Left lung (tissue), 10 donors: ENCODE measurements around the gene TCP10L. TPM values are rescaled to one million over a fixed set of nuclear protein-coding genes. Genes with fewer than 3 reads are reported as not detected.
A peak's percentile ranks its signal among the peaks of the same experiment; 100 is the strongest.
"Not testable (repeated sequence)": the region's sequence is repeated elsewhere in the genome, so short reads cannot be mapped to it uniquely, and the experiment has no call there.

Source experiments
- ATAC-seq: fragments of 200-7000 bp; cut with Tn5 transposase; one replicate; pipeline ENCODE4 v1.9.1; 2020; ENCODE audit warnings: moderate library complexity
- DNase-seq, 4 donors: peaks; one replicate each; pipeline ENCODE4 v3.0.0-alpha.2; 2013 to 2020
- H3K27ac ChIP-seq, 2 donors: fragments of 200-600 bp; sonication (generic) in 1 of 2; one replicate each; pipeline versions ENCODE4 v1.5.0 to v1.8.0; 2020 to 2021
- H3K27me3 ChIP-seq, 2 donors: fragments of 200-600 bp; sonication (generic) in 1 of 2; one replicate each; pipeline versions ENCODE4 v1.5.0 to v1.8.0; 2020 to 2021
- H3K36me3 ChIP-seq, 2 donors: fragments of 200-600 bp; sonication (generic) in 1 of 2; one replicate each; pipeline versions ENCODE4 v1.5.0 to v1.8.0; 2020 to 2021
- H3K4me1 ChIP-seq, 2 donors: fragments of 200-600 bp; one replicate each; pipeline ENCODE4 v1.8.0; 2021
- H3K4me3 ChIP-seq, 2 donors: fragments of 200-600 bp; sonication (generic) in 1 of 2; one replicate each; pipeline versions ENCODE4 v1.5.0 to v1.8.0; 2020 to 2021; ENCODE audit warnings: mild to moderate bottlenecking in 1 of 2
- H3K9me3 ChIP-seq, 2 donors: fragments of 200-600 bp; sonication (generic) in 1 of 2; one replicate each; pipeline versions ENCODE4 v1.5.0 to v1.8.0; 2020 to 2021
- intact Hi-C, 2 donors: fragments of 100-400 bp; cut with DNase I; formaldehyde crosslinking; loops; one replicate each; pipeline versions ENCODE4 v1.11.2 to v1.14.2; 2022
- polyA plus RNA-seq, 6 donors: library from polyadenylated mRNA; unstranded; fragments of 120-200 nt; gene quantifications; one replicate each; pipeline ENCODE4 v1.2.1, GENCODE V29; 2013; ENCODE audit not compliant: insufficient read length in 6 of 6
- total RNA-seq, 2 donors: library from RNA; stranded (reverse); fragmentation: NEBNext Ultra II Directional; extraction: Animal tissue kit (Norgen Biotek cat#: 25700); gene quantifications; one replicate each; pipeline ENCODE4 v1.2.1, GENCODE V29; 2021
- TF ChIP-seq, protein P1 (sequence below), 2 donors: fragments of 200-600 bp; sonication (generic) in 1 of 2; IDR thresholded peaks; one replicate each; pipeline versions ENCODE4 v1.5.0 to v1.8.0; 2021; ENCODE audit warnings: antibody characterized with exemption in 2 of 2
- donor health status: DM: no; HTN: yes; CAD: no.
- donor health status: DM: no; HTN: no; CAD: no.

Gene TCP10L
- total and polyA plus RNA-seq, 8 donors = 0.43 to 1.5 (median 0.69) TPM

DNA sequence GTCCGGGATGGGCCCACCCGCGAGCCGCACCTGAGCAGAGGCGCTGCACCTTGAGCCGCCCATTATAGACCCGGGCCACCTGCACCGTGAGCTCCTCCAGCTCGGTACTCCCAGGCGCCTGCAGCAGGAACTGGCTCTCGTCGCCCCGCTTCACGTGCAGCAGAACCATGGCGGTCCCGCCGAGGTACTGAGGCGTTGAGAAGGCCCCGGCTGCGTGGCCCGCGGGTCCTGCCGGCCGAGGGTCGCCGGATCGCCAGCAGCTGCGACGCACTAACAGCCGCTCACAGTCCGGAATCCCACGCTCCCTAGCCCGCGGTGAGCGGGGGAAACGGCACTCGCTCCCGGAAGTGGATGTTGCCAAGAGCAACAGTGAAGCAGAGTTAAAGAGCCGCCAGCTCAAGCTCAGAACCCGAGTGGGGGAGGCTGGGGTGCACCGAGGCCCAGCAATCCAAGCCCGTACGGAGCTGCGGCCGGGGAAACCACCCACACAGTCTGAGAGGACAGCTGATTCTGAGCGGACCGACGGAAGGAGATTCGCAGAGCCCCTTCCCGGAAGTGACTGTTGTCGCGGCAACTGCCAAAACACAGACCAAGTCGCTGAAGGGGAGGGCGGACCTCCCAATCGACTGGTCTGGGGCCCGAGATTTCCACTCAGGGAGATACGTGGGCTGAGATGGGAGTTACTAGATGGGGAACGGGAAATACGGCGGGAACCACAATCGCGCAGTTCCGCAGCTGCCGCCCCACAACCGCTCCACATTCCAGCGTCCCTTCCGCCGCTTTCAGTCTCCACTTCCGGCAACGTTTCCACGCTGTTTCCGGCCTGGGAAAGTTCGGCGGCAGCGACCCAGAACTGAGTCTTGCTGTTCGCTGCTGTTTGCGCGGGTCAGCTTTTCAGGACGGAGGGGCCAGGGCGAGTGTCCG lies 27.0 kb upstream of the TCP10L start, which contains the start of gene CFAP298:
Gene CFAP298 (minus strand): TSS at position 303 of the 924 bp plus-strand sequence. CDS start 134 bp downstream, at position 169.
- Histone ChIP-seq H3K4me1 (peaks cover 6 to 18% of the 10 kb centered on the region in 2 donors), H3K27me3 (no peaks in the 10 kb centered on the region), H3K36me3 (peaks cover 0 to 23% of the 10 kb centered on the region in 2 donors), H3K4me3 (peak within 1 kb of the TSS; percentile 74 to 94), H3K9me3 (no peaks in the 10 kb centered on the region), H3K27ac (peak within 1 kb of the TSS; percentile 86 to 96)
- peak; percentile 90 to 98 (median 92) for DNase-seq
- peak; percentile 94 for ATAC-seq
- intact Hi-C loops = no loop called here
- TF ChIP-seq, protein P1, sequence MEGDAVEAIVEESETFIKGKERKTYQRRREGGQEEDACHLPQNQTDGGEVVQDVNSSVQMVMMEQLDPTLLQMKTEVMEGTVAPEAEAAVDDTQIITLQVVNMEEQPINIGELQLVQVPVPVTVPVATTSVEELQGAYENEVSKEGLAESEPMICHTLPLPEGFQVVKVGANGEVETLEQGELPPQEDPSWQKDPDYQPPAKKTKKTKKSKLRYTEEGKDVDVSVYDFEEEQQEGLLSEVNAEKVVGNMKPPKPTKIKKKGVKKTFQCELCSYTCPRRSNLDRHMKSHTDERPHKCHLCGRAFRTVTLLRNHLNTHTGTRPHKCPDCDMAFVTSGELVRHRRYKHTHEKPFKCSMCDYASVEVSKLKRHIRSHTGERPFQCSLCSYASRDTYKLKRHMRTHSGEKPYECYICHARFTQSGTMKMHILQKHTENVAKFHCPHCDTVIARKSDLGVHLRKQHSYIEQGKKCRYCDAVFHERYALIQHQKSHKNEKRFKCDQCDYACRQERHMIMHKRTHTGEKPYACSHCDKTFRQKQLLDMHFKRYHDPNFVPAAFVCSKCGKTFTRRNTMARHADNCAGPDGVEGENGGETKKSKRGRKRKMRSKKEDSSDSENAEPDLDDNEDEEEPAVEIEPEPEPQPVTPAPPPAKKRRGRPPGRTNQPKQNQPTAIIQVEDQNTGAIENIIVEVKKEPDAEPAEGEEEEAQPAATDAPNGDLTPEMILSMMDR (IDR thresholded peaks at IDR 0.05) = no peak

DNA sequence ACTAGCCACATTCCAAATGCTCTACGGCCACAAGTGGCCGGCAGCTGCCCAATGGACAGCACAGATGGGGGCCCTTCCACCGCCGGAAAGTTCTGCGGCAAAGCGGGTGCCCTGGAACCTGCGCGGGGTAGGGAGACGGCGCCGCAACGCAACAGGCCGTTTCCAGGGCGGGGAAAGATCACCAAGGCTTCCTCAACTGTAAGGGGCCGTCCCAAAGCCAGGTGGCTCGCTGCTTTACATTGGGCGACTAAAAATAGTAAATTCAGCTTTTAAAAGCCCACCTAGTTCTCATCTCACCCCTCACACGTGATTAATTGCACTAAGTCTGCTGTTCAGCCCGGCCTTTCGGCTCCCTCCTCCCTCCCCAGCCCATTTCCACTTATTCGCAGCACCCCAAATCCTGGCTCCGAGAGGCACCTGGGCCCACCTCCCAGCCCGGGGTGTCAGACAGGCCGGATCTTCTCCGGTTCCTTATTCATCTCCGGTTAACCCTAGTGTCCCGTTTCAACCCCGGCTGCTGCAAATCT lies 26.2 kb upstream of the TCP10L start:
- ATAC-seq = peak; percentile 49
- Histone ChIP-seq H3K9me3 (no peaks in the 10 kb centered on the region), H3K4me3 (peak overlapping the region; percentile 74 to 94), H3K27me3 (no peaks in the 10 kb centered on the region), H3K36me3 (peaks cover 0 to 30% of the 10 kb centered on the region in 2 donors), H3K4me1 (peaks cover 6 to 18% of the 10 kb centered on the region in 2 donors), H3K27ac (peak overlapping the region; percentile 86 to 96)
- TF ChIP-seq, protein P1 (IDR thresholded peaks at IDR 0.05) = no peak
- DNase-seq = peak in 2 of 4 donors; percentile 21 to 83
- intact Hi-C loops = no loop called here

DNA sequence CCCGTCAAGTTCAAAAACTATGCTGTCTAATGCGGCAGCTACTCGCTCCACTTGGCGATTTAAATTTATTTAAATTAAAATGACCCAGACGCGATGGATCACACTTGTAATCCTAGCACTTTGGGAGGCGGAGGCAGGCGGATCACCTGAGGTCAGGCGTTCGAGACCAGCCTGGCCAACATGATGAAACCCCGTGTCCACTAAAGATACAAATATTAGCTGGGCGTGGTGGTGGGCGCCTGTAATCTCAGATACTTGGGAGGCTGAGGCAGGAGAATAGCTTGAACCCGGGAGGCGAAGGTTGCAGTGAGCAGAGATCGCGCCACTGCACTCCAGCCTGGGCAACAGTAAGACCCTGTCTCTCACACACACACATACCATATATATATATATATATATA lies 25.6 kb upstream of the TCP10L start:
- intact Hi-C loops, H3K27me3 ChIP-seq, ATAC-seq, H3K27ac ChIP-seq, DNase-seq, H3K9me3 ChIP-seq: not testable (repeated sequence)
- Histone ChIP-seq H3K4me1 (peaks cover 6 to 18% of the 10 kb centered on the region in 2 donors), H3K36me3 (peaks cover 0 to 35% of the 10 kb centered on the region in 2 donors), H3K4me3 (peak overlapping the region; percentile 74 to 94)

DNA sequence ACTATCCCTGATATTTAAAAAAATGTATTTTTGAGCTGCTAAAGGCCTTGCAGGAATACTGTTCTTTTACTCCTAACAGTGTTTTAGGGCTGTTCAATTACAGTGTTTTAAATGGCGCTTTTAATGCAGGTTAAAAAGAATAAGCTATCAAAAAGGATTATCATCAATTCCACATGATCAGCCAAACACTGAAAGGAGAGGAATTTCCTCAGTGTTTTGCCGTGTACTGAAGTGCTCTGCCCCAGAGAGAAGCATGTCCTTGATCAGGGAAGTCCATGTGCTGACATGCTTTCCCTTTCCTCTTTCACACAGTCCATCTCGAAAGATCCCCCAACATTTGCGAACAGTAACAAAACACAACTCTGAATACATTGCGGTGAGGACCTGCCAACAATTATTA lies 23.5 kb upstream of the TCP10L start:
- no peak overlapping the region for H3K4me3 ChIP-seq
- peaks cover 0 to 56% of the 10 kb centered on the region in 2 donors for H3K36me3 ChIP-seq
- no peak for ATAC-seq
- intact Hi-C loops = no loop called here
- H3K9me3 ChIP-seq = no peaks in the 10 kb centered on the region
- TF ChIP-seq, protein P1 (IDR thresholded peaks at IDR 0.05) = no peak
- peaks cover 6 to 18% of the 10 kb centered on the region in 2 donors for H3K4me1 ChIP-seq
- DNase-seq = no peak
- no peaks in the 10 kb centered on the region for H3K27me3 ChIP-seq
- no peak overlapping the region for H3K27ac ChIP-seq

DNA sequence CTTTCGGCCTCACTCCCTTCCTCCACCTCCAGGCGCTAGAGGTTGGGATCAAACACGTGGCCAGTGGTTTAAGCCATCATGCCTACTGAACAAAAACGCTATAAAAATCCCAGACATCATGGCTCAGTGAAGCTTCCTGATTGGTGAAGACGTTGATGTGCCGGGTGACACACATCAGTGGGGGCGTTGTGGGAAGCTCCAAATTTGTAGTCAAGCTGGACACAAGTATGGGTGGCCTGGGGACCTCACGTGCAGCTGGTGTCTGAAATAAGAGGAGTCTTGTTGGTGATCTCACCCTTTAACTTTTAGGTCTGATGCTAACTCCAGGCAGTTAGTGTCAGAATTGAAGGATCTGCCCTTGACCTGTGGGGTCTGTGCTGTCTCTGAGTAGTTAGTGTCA lies 20.1 kb upstream of the TCP10L start:
- Histone ChIP-seq H3K27ac (no peak overlapping the region), H3K4me3 (no peak overlapping the region), H3K4me1 (peaks cover 0 to 5% of the 10 kb centered on the region in 2 donors), H3K36me3 (peaks cover 0 to 84% of the 10 kb centered on the region in 2 donors), H3K9me3 (no peaks in the 10 kb centered on the region), H3K27me3 (no peaks in the 10 kb centered on the region)
- DNase-seq (no peak), ATAC-seq (no peak)
- intact Hi-C loops = no loop called here
- TF ChIP-seq, protein P1 (IDR thresholded peaks at IDR 0.05) = no peak
